AG04450 (cell line): ENCODE measurements around the gene SLC27A1. TPM values are rescaled to one million over a fixed set of nuclear protein-coding genes. Genes with fewer than 3 reads are reported as not detected.

Experiments
- CTCF ChIA-PET: fragments of 300-600, 350-600 bp; formaldehyde crosslinking; extraction: SDS; loops from one replicate; lab custom pipeline; 2022; ENCODE audit warnings: antibody characterized with exemption, inconsistent platforms; lab: Charles Lee
- POLR2A ChIA-PET: fragments of 350-600 bp; formaldehyde crosslinking; extraction: SDS; loops from one replicate; lab custom pipeline; 2021; ENCODE audit warnings: antibody characterized with exemption, inconsistent platforms; lab: Yijun Ruan, JAX
- DNase-seq: peaks from one replicate; pipeline ENCODE4 v3.0.0-alpha.2; 2011; ENCODE audit warnings: low read depth, low spot score
- H3K27ac ChIP-seq: one replicate; pipeline ENCODE4 v1.5.1; 2012; ENCODE audit warnings: low read depth, low read length, control low read depth
- H3K27me3 ChIP-seq: one replicate; pipeline ENCODE4 v1.6.0; 2012; ENCODE audit warnings: low read length; ENCODE audit not compliant: control insufficient read depth, insufficient read depth
- H3K4me3 ChIP-seq: 2 replicates; pipeline ENCODE4 v1.5.1; 2011; ENCODE audit warnings: mild to moderate bottlenecking, low read depth, low read length, control low read depth
- H3K9me3 ChIP-seq: 2 replicates; pipeline ENCODE4 v1.5.1; 2012; ENCODE audit warnings: low read length; ENCODE audit not compliant: control insufficient read depth, insufficient read depth
- polyA plus RNA-seq: library from polyadenylated mRNA; depleted of rRNA; stranded (reverse); fragments of >200 nt; gene quantifications from 2 replicates; pipeline ENCODE4 v1.2.3, GENCODE V29; 2011
- TF ChIP-seq, protein P1 (sequence below): IDR thresholded peaks from 2 replicates; pipeline ENCODE4 v1.5.1; 2011; ENCODE audit warnings: low read depth, low read length, control low read depth, inconsistent platforms

Gene SLC27A1
- polyA plus RNA-seq, 1 experiment: 8.3 TPM

DNA sequence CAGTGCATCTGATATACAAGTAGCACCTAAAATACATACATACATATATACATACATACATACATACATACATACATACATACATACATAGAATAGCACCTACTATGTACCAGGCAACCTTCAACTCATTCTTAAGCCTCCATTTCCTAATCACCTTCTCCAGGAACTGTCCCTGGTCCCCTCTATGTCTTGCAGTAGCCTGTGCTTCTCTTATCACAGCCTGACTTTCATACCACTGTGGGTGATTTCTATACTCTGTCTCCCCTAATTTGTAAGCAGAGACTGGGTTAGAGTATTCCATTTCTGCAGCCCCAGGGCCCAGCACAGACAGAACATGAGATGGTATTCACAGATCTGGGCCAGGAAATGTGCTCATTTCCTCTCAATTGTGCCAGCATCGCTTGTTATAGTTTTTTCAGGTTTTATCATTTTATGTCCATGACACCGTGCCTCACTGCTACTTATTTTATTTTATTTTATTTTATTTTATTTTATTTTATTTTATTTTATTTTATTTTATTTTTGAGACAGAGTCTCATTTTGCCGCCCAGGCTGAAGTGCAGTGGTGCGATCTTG, 70.9 kb downstream of the SLC27A1 start:
- H3K27me3 ChIP-seq: peaks cover 2% of the 10 kb centered on the region
- TF ChIP-seq, protein P1, sequence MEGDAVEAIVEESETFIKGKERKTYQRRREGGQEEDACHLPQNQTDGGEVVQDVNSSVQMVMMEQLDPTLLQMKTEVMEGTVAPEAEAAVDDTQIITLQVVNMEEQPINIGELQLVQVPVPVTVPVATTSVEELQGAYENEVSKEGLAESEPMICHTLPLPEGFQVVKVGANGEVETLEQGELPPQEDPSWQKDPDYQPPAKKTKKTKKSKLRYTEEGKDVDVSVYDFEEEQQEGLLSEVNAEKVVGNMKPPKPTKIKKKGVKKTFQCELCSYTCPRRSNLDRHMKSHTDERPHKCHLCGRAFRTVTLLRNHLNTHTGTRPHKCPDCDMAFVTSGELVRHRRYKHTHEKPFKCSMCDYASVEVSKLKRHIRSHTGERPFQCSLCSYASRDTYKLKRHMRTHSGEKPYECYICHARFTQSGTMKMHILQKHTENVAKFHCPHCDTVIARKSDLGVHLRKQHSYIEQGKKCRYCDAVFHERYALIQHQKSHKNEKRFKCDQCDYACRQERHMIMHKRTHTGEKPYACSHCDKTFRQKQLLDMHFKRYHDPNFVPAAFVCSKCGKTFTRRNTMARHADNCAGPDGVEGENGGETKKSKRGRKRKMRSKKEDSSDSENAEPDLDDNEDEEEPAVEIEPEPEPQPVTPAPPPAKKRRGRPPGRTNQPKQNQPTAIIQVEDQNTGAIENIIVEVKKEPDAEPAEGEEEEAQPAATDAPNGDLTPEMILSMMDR: no peak
- no peak for DNase-seq
- POLR2A ChIA-PET: no interaction called here
- CTCF ChIA-PET: interaction anchor here (0.5 kb wide), 1 partner anchor 25 kb away, joined by 3 read pairs; no protein-coding TSS in a partner anchor
- no peak overlapping the region for H3K27ac ChIP-seq
- peaks cover 7% of the 10 kb centered on the region; the same call in 1 of the 2 replicates for H3K9me3 ChIP-seq
- H3K4me3 ChIP-seq: no peak overlapping the region

DNA sequence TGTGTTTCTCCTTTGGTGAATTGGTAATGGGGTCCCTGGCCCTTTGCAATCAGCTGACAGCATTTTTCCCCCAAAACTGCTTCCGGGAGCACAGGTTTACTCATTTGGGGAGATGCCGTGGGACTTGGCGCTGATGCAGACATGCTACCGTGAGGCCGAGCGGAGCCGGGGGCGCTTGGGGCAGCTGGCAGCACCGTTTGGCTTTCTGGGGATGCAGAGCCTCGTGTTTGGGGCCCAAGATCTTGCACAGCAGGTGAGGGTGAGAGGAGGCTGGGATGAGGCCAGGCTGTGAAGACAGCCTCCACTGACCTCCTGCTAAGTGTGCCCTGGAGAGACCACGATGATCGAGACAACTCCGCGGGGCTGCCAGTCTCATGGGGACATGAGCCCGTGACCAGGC, 71.7 kb downstream of the SLC27A1 start:
- POLR2A ChIA-PET: no interaction called here
- no peak for DNase-seq
- Histone ChIP-seq H3K27me3 (peaks cover 2% of the 10 kb centered on the region), H3K4me3 (no peak overlapping the region), H3K9me3 (peaks cover 7% of the 10 kb centered on the region; the same call in 1 of the 2 replicates), H3K27ac (no peak overlapping the region)
- CTCF ChIA-PET: no interaction called here
- TF ChIP-seq, protein P1: no peak

DNA sequence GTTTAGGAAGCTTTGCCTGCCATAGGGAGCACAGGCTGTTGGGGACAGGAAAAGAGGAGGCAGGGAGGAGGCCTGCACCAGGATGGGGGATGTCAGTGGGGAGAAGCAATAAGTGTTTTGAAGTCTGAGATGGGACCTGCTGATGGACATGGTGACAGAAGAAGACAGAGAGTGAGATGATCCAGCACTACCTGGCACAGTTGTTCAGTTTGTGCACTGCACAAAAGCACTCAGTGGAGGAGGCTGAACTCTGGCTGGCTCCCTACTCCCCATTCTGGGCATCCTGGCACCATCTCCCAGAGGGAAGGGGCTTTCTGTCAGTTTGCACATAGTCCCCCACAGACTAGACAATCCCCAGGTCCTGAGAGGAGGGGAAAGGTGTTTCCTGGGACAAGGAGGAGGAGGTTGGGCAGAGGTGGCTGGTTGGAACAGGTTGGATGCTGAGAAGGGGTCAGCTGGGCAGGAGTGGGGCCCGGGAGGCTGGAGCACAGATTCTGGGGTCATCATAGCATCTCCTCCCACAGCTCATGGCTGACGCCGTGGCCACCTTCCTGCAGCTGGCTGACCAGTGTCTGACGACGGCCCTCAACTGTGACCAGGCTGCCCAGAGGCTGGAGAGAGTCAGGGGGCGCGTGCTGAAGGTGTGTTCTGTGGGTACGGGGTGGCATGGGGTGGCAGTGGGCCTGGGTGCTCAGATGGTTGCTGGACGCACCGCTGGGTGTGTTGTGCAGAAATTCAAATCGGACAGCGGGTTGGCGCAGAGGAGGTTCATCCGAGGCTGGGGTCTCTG, 72.7 kb downstream of the SLC27A1 start:
- Histone ChIP-seq H3K27me3 (peaks cover 2% of the 10 kb centered on the region), H3K4me3 (no peak overlapping the region), H3K27ac (no peak overlapping the region), H3K9me3 (peaks cover 7% of the 10 kb centered on the region; the same call in 1 of the 2 replicates)
- ChIA-PET POLR2A (no interaction called here), CTCF (no interaction called here)
- DNase-seq: no peak
- TF ChIP-seq, protein P1: no peak

DNA sequence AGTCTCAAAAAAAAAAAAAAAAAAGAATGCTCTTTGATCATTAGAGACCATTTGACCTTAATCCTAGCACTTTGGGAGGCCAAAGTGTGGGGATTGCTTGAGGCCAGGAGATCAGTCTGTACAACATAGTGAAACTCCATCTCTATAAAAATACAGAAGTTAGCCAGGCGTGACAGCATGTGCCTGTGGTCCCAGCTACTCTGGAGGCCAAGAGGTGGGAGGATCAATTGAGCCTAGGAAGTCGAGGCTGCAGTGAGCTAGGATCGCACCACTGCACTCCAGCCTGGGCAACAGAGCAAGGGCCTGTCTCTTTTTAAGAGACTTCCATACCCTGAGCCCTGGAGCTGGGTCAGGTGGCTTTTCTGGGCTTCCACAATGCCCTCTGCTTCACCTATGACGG, 73.7 kb downstream of the SLC27A1 start:
- Histone ChIP-seq H3K27ac (no peak overlapping the region), H3K4me3 (no peak overlapping the region), H3K27me3 (peaks cover 2% of the 10 kb centered on the region), H3K9me3 (peaks cover 7% of the 10 kb centered on the region; the same call in 1 of the 2 replicates)
- TF ChIP-seq, protein P1: no peak
- POLR2A ChIA-PET: no interaction called here
- CTCF ChIA-PET: interaction anchor here (0.7 kb wide), 1 partner anchor 23 kb away, joined by 5 read pairs; no protein-coding TSS in a partner anchor
- no peak for DNase-seq

DNA sequence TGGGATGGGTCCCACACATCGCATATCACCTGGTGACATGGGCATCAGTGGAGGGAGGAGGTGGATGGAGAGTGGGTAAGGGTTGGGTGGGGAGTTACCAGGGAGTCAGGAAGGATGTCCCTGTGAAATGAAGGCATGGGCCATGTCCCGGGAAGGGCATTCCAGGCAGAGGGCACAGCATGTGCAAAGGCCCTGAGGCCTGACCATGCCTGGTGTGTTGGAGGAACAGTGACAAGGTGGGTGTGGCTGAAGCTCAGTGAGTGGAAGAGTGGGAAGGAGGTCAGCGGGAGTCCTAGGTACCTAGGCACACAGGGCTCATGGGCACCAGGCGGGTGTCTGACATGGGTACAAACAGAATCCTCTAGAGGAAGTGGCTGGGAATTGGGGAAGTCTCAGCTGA, 74.1 kb downstream of the SLC27A1 start:
- Histone ChIP-seq H3K27ac (no peak overlapping the region), H3K27me3 (peaks cover 2% of the 10 kb centered on the region), H3K4me3 (no peak overlapping the region), H3K9me3 (peaks cover 7% of the 10 kb centered on the region)
- DNase-seq: no peak
- TF ChIP-seq, protein P1: no peak
- ChIA-PET CTCF (interaction anchor here (0.6 to 0.7 kb wide), 2 partner anchors 9 to 24 kb away, joined by 5 to 6 read pairs; no protein-coding TSS in a partner anchor), POLR2A (interaction anchor here (1.2 kb wide), 1 partner anchor 9 kb away, joined by 4 read pairs; no protein-coding TSS in a partner anchor)
